PC-9 (cell line): ENCODE data around the gene CNTN4.

Experiments
- EZH2 ChIP-seq: fragments of 200-600 bp; sonication (generic); IDR thresholded peaks from 2 replicates; pipeline ENCODE4 v1.8.0; 2017; ENCODE audit warnings: antibody characterized with exemption, low read depth
- TF ChIP-seq, protein P1 (sequence below): fragments of 200-600 bp; sonication (generic); conservative IDR thresholded peaks from 2 replicates; pipeline ENCODE4 v1.6.1; 2017; ENCODE audit warnings: mixed run types, antibody characterized with exemption, mild to moderate bottlenecking, moderate library complexity

DNA sequence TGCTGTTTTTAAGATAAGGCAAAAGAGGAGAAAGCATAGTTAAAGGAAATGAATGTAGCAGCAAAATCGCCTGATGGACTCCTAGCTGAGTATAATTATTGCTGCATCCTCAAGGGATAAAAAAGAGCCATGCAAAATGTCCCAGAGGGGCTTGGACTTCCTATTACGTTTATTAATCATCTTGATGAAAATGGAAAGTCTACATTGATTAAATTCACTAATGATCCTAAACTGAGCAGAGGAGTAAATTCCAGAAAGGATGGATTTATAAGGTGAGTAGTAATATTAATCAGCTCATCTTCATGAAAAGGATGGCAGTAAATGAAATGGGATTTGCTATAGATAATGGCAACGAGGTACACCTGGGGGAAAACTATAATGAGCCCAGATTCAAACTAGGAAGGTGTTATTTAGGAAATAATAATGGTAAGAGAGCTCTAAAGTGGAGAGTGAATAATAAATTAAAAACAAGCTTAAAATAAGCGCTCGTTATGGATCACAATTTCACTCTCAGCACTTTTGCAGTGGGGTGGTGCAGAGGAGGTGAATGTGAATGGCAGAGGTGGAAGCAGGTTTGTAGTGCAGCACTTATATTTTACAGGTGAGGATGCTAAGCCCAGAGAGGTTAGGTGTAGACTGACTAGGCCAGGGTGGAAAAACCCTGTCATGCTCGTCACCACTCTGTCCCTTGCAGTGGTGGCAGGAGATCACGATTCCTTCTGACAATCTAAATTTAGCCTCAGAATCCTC is 989.2 kb downstream of the CNTN4 start:
- TF ChIP-seq, protein P1, sequence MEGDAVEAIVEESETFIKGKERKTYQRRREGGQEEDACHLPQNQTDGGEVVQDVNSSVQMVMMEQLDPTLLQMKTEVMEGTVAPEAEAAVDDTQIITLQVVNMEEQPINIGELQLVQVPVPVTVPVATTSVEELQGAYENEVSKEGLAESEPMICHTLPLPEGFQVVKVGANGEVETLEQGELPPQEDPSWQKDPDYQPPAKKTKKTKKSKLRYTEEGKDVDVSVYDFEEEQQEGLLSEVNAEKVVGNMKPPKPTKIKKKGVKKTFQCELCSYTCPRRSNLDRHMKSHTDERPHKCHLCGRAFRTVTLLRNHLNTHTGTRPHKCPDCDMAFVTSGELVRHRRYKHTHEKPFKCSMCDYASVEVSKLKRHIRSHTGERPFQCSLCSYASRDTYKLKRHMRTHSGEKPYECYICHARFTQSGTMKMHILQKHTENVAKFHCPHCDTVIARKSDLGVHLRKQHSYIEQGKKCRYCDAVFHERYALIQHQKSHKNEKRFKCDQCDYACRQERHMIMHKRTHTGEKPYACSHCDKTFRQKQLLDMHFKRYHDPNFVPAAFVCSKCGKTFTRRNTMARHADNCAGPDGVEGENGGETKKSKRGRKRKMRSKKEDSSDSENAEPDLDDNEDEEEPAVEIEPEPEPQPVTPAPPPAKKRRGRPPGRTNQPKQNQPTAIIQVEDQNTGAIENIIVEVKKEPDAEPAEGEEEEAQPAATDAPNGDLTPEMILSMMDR = no peak
- no peak for TF ChIP-seq EZH2
